Measurements from ENCODE around the gene FTCD. TPM values are rescaled to one million over a fixed set of nuclear protein-coding genes. Genes with fewer than 3 reads are reported as not detected.

The FTCD gene
- total and polyA plus RNA-seq, 2 donors (not counting 1 experiment from before 2014, with no cell fraction given): 0.27 to 1.3 TPM

GRCh38 chr21:46115441-46116188 is 39.8 kb downstream of the FTCD start:
- H3K4me3 ChIP-seq (replicated peaks in 1 of 4; ENCODE audit: control extremely low read depth in 1 of 4, insufficient read depth in 1 of 4, low read depth in 3 of 4, low read length in 4 of 4): no peak overlapping the region
- H3K4me2 ChIP-seq (ENCODE audit: extremely low read depth, insufficient read depth, low read length): no peak overlapping the region
- H3K9me3 ChIP-seq (ENCODE audit: control insufficient read depth, insufficient read depth, low read depth, low read length): no peaks in the 10 kb centered on the region
- H3K36me3 ChIP-seq (ENCODE audit: control insufficient read depth, insufficient read depth, low read length): peaks cover 77% of the 10 kb centered on the region
- peaks cover 64% of the 10 kb centered on the region for H3K79me2 ChIP-seq (ENCODE audit: control insufficient read depth, insufficient read depth, low read length)
- no peak for TF ChIP-seq CTCF (conservative IDR thresholded peaks at IDR 0.05 in 1 of 2, IDR thresholded peaks at IDR 0.05 in 1 of 2; ENCODE audit: low read depth in 1 of 2, low read length in 2 of 2)
- TF ChIP-seq EZH2 (IDR thresholded peaks at IDR 0.05; ENCODE audit: low read length, missing control alignments): no peak
- H2AFZ ChIP-seq (ENCODE audit: low read length): no peak overlapping the region
- no peak overlapping the region for H3K27ac ChIP-seq (ENCODE audit: insufficient read depth, low read length)
- no peak overlapping the region for H3K9ac ChIP-seq (ENCODE audit: insufficient read depth, low read length)
- H4K20me1 ChIP-seq (ENCODE audit: control insufficient read depth, extremely low read depth, insufficient read depth, low read length): no peaks in the 10 kb centered on the region
- no peaks in the 10 kb centered on the region for H3K4me1 ChIP-seq (ENCODE audit: control insufficient read depth, extremely low read depth, insufficient read depth, low read length)
- no peak for DNase-seq (ENCODE audit: low read depth in 2 of 2)
- H3K27me3 ChIP-seq (ENCODE audit: control insufficient read depth, insufficient read depth, low read length): no peaks in the 10 kb centered on the region

- DNase-seq (ENCODE audit: low read depth in 2 of 2): no peak
- H3K27ac ChIP-seq (ENCODE audit: insufficient read depth, low read length): no peak overlapping the region
- peaks cover 80% of the 10 kb centered on the region for H3K36me3 ChIP-seq (ENCODE audit: control insufficient read depth, insufficient read depth, low read length)
- peaks cover under 1% of the 10 kb centered on the region for H3K4me1 ChIP-seq (ENCODE audit: control insufficient read depth, extremely low read depth, insufficient read depth, low read length)
- no peak overlapping the region for H3K4me3 ChIP-seq (replicated peaks in 1 of 4; ENCODE audit: control extremely low read depth in 1 of 4, insufficient read depth in 1 of 4, low read depth in 3 of 4, low read length in 4 of 4)
- H3K4me2 ChIP-seq (ENCODE audit: extremely low read depth, insufficient read depth, low read length): no peak overlapping the region
- H3K27me3 ChIP-seq (ENCODE audit: control insufficient read depth, insufficient read depth, low read length): no peaks in the 10 kb centered on the region
- H3K79me2 ChIP-seq (ENCODE audit: control insufficient read depth, insufficient read depth, low read length): peaks cover 69% of the 10 kb centered on the region
- no peaks in the 10 kb centered on the region for H3K9me3 ChIP-seq (ENCODE audit: control insufficient read depth, insufficient read depth, low read depth, low read length)
- H3K9ac ChIP-seq (ENCODE audit: insufficient read depth, low read length): no peak overlapping the region
- TF ChIP-seq CTCF (conservative IDR thresholded peaks at IDR 0.05 in 1 of 2, IDR thresholded peaks at IDR 0.05 in 1 of 2; ENCODE audit: low read depth in 1 of 2, low read length in 2 of 2) (no peak), EZH2 (IDR thresholded peaks at IDR 0.05; ENCODE audit: low read length, missing control alignments) (no peak)
- H4K20me1 ChIP-seq (ENCODE audit: control insufficient read depth, extremely low read depth, insufficient read depth, low read length): no peaks in the 10 kb centered on the region
- no peak overlapping the region for H2AFZ ChIP-seq (ENCODE audit: low read length)
These were observed 40.4 kb downstream of the FTCD start for GRCh38 chr21:46114963-46115362.

- no peaks in the 10 kb centered on the region for H3K27me3 ChIP-seq (ENCODE audit: control insufficient read depth, insufficient read depth, low read length)
- H3K9me3 ChIP-seq (ENCODE audit: control insufficient read depth, insufficient read depth, low read depth, low read length): no peaks in the 10 kb centered on the region
- no peak overlapping the region for H3K4me2 ChIP-seq (ENCODE audit: extremely low read depth, insufficient read depth, low read length)
- H3K36me3 ChIP-seq (ENCODE audit: control insufficient read depth, insufficient read depth, low read length): peaks cover 78% of the 10 kb centered on the region
- H4K20me1 ChIP-seq (ENCODE audit: control insufficient read depth, extremely low read depth, insufficient read depth, low read length): peaks cover 1% of the 10 kb centered on the region
- TF ChIP-seq EZH2 (IDR thresholded peaks at IDR 0.05; ENCODE audit: low read length, missing control alignments): no peak
- no peak for TF ChIP-seq CTCF (conservative IDR thresholded peaks at IDR 0.05 in 1 of 2, IDR thresholded peaks at IDR 0.05 in 1 of 2; ENCODE audit: low read depth in 1 of 2, low read length in 2 of 2)
- H3K4me1 ChIP-seq (ENCODE audit: control insufficient read depth, extremely low read depth, insufficient read depth, low read length): peaks cover 2% of the 10 kb centered on the region
- H3K27ac ChIP-seq (ENCODE audit: insufficient read depth, low read length): no peak overlapping the region
- H3K4me3 ChIP-seq (replicated peaks in 1 of 4; ENCODE audit: control extremely low read depth in 1 of 4, insufficient read depth in 1 of 4, low read depth in 3 of 4, low read length in 4 of 4): no peak overlapping the region
- no peak overlapping the region for H3K9ac ChIP-seq (ENCODE audit: insufficient read depth, low read length)
- peaks cover 76% of the 10 kb centered on the region for H3K79me2 ChIP-seq (ENCODE audit: control insufficient read depth, insufficient read depth, low read length)
- DNase-seq (ENCODE audit: low read depth in 2 of 2): no peak
- no peak overlapping the region for H2AFZ ChIP-seq (ENCODE audit: low read length)
These were observed 41.7 kb downstream of the FTCD start for GRCh38 chr21:46113497-46114176.

Data from fibroblast of lung (primary cell).